22Rv1 (cell line): ENCODE measurements around the gene RECQL.

ENCODE experiments used
- H3K27ac ChIP-seq: fragments of 450-650 bp; 2 replicates; pipeline ENCODE4 v1.5.1; 2017
- ZFX ChIP-seq: fragments of 450-650 bp; IDR thresholded peaks from 2 replicates; pipeline ENCODE4 v1.6.1; 2017; ENCODE audit warnings: antibody characterized with exemption, borderline replicate concordance
- TF ChIP-seq, protein P1 (sequence below): fragments of 450-650 bp; IDR thresholded peaks from 2 replicates; pipeline ENCODE4 v1.5.1; 2017; ENCODE audit warnings: mild to moderate bottlenecking

The RECQL gene

GRCh38 chr12:21526053-21526452 lies 24.6 kb upstream of the RECQL start, which contains the start of gene SPX:
Gene SPX, plus strand, starts transcription at chr12:21526296. Its CDS starts 177 bp downstream, at chr12:21526473.
- no peak within 1 kb of the TSS for H3K27ac ChIP-seq
- no peak for TF ChIP-seq ZFX
- TF ChIP-seq, protein P1, sequence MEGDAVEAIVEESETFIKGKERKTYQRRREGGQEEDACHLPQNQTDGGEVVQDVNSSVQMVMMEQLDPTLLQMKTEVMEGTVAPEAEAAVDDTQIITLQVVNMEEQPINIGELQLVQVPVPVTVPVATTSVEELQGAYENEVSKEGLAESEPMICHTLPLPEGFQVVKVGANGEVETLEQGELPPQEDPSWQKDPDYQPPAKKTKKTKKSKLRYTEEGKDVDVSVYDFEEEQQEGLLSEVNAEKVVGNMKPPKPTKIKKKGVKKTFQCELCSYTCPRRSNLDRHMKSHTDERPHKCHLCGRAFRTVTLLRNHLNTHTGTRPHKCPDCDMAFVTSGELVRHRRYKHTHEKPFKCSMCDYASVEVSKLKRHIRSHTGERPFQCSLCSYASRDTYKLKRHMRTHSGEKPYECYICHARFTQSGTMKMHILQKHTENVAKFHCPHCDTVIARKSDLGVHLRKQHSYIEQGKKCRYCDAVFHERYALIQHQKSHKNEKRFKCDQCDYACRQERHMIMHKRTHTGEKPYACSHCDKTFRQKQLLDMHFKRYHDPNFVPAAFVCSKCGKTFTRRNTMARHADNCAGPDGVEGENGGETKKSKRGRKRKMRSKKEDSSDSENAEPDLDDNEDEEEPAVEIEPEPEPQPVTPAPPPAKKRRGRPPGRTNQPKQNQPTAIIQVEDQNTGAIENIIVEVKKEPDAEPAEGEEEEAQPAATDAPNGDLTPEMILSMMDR = no peak

GRCh38 chr12:21523148-21523547 lies 21.7 kb upstream of the RECQL start:
- no peak overlapping the region for H3K27ac ChIP-seq
- TF ChIP-seq, protein P1 = no peak
- no peak for TF ChIP-seq ZFX

DNA sequence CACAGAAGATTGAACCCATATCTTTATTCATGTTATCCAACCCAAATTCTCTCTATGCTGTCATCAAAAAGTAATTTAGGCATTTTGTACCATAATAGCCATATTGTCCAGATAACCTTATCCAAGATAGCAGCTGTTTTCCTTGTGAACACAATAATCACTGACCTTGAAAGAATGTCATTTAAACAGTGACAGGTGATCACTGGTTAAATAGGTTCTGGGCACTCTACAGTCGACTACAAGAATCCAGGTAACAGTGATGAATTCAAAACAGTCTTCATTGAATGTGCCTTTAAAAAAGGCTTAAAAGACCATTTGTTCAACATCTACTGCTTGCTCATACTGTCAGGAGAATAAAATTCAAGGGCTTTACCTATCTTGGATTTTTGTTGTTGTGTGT lies 20.1 kb upstream of the RECQL start:
- no peak overlapping the region for H3K27ac ChIP-seq
- TF ChIP-seq, protein P1 = no peak
- no peak for TF ChIP-seq ZFX

- no peak overlapping the region for H3K27ac ChIP-seq
- no peak for TF ChIP-seq ZFX
- TF ChIP-seq, protein P1 = no peak
Measured at GRCh38 chr12:21518451-21518850, 17.0 kb upstream of the RECQL start.

DNA sequence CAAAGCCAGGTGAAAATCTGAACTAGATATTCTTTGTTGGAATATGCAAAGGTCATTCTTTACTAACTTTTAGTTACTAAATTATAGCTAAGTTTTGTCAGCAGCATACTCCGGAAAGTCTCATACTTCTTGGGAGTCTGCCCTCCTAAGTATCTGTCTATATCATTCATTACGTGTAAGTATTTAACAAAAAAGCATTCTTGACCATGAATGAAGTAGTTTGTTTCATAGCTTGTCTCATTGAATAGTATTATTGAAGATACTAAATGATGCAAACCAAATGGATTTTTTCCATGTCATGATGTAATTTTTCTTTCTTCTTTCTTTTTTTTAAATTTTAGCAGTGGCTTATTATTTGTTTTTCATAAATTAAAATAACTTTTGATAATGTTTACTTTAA lies 14.8 kb upstream of the RECQL start:
- TF ChIP-seq, protein P1 = no peak
- TF ChIP-seq ZFX = no peak
- H3K27ac ChIP-seq = no peak overlapping the region

DNA sequence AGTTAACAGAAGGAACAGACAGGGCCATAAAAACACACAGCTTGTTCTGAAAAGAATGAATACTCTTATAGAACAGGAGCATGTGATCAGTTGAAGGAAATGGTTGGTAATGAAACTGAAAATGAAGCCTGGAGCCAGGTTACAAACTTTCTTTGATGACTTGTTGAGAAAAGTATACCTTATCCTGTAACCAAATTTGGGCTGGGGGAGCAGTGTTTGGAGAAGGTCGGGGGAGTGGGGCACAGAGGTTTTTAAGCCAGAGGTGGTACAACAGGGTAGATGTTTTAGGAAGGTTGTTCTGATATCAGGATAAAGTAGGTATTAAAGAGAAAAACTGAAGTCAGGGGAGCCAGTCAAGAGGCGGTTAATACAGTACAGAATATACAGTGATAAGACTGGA lies 8.3 kb upstream of the RECQL start:
- H3K27ac ChIP-seq = no peak overlapping the region
- TF ChIP-seq, protein P1 = no peak
- no peak for TF ChIP-seq ZFX

DNA sequence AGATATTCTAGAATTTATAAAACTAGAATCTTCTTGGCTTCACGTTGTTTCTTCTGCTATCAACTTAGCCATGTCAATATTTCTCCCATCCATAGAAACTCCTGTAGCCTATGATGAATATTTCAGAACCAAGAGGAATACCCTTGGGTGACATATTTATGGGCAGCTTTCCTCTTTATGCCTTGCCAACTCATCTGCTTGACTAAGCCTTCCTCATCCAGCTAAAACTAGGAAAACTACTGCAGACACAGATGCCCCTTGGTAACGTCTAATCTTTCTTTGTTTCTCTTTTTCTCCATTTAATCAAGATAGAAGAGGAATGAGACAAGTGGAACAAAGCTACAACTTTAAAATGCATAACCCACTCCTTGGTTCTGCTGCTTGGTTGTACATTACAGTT lies 6.4 kb upstream of the RECQL start:
- TF ChIP-seq, protein P1 = no peak
- no peak for TF ChIP-seq ZFX
- H3K27ac ChIP-seq = no peak overlapping the region
